Embryonic facial prominence (tissue), 1 donor: ENCODE measurements around the gene RAPGEF4.
A peak's percentile ranks its signal among the peaks of the same experiment; 100 is the strongest.

Experiments used
- DNase-seq: peaks from one replicate; pipeline ENCODE4 v3.0.0-alpha.2; 2016; ENCODE audit errors: extremely low spot score

The RAPGEF4 gene

GRCh38 chr2:172996387-172996961 lies 260.8 kb downstream of the RAPGEF4 start:
- DNase-seq: no peak

GRCh38 chr2:172997031-172997430 lies 261.4 kb downstream of the RAPGEF4 start:
- DNase-seq: no peak

GRCh38 chr2:172998547-172999272 lies 263.1 kb downstream of the RAPGEF4 start:
- no peak for DNase-seq

- DNase-seq: no peak
These were observed 264.2 kb downstream of the RAPGEF4 start for GRCh38 chr2:172999641-173000386.

GRCh38 chr2:173001664-173002604 lies 266.3 kb downstream of the RAPGEF4 start:
- no peak for DNase-seq

- no peak for DNase-seq
These were observed 267.3 kb downstream of the RAPGEF4 start for GRCh38 chr2:173002751-173003541.

GRCh38 chr2:173008786-173009185 lies 273.1 kb downstream of the RAPGEF4 start:
- no peak for DNase-seq

- no peak for DNase-seq
These were observed 274.6 kb downstream of the RAPGEF4 start for GRCh38 chr2:173010233-173010632.

- DNase-seq: no peak
These were observed 280.8 kb downstream of the RAPGEF4 start for GRCh38 chr2:173016451-173016850.

GRCh38 chr2:173017646-173018420 lies 282.2 kb downstream of the RAPGEF4 start:
- no peak for DNase-seq

- no peak for DNase-seq
These were observed 284.1 kb downstream of the RAPGEF4 start for GRCh38 chr2:173019755-173020154.

- no peak for DNase-seq
These were observed 286.3 kb downstream of the RAPGEF4 start for GRCh38 chr2:173021939-173022371.

GRCh38 chr2:173023718-173024117 lies 288.1 kb downstream of the RAPGEF4 start:
- DNase-seq: no peak

GRCh38 chr2:173026479-173026878 lies 290.8 kb downstream of the RAPGEF4 start:
- DNase-seq: no peak

- DNase-seq: peak; percentile 85
These were observed 291.8 kb downstream of the RAPGEF4 start for GRCh38 chr2:173027181-173028128.

- DNase-seq: no peak
These were observed 292.5 kb downstream of the RAPGEF4 start for GRCh38 chr2:173028141-173028540.

- DNase-seq: peak; percentile 42
These were observed 293.0 kb downstream of the RAPGEF4 start for GRCh38 chr2:173028671-173029070.

GRCh38 chr2:173030561-173031490 lies 295.2 kb downstream of the RAPGEF4 start:
- no peak for DNase-seq
